ENCODE data around the gene CRIP1.
A peak's percentile ranks its signal among the peaks of the same experiment; 100 is the strongest.

CRIP1 gene

DNA sequence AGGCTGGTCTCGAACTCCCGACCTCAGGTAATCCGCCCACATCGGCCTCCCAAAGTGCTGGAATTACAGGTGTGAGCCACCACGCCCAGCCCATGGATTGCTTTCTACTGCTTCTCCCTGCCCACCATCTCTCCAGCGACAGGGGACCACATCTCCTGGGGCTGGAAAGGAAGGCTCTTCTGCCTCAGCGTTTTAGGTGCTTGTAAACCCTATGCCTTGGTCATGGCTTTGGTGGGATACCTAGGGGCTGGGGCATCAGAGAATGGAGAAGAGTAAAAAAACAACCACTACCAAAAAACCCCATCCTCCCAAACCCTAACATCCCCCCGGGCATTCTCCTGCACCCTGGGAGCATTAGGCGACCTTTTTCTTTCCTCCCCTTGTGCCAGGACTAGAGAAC lies 38.6 kb downstream of the CRIP1 start:
- TF ChIP-seq CEBPB (IDR thresholded peaks at IDR 0.05) = no peak

DNA sequence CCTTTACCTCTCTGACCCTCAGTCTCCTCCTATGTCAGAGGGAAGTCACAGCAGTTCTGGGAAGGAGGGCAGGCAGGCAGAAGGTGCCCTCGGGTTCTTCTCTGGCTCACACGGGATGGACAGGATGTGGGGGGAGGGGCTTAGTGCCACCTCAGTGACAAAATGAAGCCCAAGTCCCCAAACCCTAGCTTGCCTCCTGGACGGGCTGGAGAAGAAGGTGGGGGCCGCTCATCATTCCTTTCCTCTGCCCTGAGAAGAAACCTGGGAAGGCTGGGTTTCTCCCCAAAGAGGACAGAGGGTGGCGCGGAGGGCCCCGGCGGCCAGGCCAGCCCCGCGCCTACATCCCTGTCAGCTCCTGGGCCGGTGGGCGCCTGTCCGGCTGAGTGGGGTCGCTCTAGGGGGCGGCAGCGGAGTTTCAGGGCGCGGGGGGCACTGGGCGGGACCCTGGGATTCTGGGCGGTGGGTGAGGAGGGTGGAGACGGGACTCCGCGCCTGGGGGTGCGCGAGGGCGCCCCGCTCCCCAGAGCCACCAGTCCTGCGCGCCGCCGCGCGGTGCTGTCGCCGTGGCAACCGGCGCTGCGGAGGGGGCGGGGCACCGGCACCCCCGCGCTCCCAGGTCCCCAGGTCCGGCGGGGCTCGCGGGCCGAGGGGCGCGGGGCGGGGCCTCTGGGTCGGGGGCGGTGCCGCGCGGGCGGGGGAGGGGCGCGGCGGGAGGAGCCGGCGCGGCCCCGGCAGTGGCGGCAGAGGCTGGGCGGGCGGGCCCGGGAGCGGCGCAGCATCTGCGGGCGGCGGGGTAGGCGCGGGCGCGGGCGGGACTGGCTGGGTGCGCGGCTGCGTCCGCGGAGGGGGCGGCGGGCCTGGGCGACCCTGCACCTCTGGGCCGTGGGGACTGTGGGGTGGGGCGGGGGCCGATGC lies 39.4 kb downstream of the CRIP1 start, which contains the start of gene TMEM121:
Gene TMEM121 (plus strand): TSS at position 723 of the 915 bp plus-strand sequence. CDS start 2,252 bp downstream, outside the sequence.
- TF ChIP-seq EGR1 (IDR thresholded peaks at IDR 0.05) = peak; percentile 11; the same call in 1 of the 2 replicates
- no peak for TF ChIP-seq ZBTB7A (IDR thresholded peaks at IDR 0.05; ENCODE audit: low read depth)

DNA sequence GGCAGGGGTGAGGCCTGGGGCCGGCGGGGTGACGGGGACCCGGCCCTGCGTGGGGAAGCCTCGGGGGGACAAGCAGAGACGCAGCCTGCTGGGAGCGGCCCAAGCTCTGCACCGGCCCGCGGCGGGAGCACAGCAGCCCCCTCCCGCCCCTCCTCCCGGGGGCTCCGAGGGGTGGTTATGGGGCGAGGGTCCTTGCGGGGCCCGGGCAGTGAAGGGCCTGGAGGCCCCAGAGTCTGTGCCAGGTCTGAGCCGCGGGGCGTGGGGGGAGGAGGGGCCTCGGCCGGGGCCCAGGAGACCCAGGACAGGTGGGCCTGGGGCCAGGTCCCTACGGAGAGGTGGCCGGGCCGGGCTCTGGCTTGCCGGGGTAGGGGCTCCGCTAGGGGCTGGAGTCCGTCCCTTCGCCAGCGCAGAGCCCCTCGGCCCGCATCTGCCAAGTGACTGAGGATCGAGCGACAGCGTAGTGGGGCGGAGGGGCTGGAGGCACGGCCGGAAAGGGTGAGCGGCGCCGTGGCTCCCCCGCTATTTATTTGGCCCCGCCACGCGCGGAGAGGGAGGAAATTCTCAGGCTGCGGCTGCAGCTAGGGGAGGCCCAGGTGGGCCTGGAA lies 40.2 kb downstream of the CRIP1 start:
- TF ChIP-seq ZBTB7A (IDR thresholded peaks at IDR 0.05; ENCODE audit: low read depth) = peak; percentile 28; the same call in 1 of the 2 replicates
- TF ChIP-seq YY1 (IDR thresholded peaks at IDR 0.05; ENCODE audit: low read depth) = no peak

DNA sequence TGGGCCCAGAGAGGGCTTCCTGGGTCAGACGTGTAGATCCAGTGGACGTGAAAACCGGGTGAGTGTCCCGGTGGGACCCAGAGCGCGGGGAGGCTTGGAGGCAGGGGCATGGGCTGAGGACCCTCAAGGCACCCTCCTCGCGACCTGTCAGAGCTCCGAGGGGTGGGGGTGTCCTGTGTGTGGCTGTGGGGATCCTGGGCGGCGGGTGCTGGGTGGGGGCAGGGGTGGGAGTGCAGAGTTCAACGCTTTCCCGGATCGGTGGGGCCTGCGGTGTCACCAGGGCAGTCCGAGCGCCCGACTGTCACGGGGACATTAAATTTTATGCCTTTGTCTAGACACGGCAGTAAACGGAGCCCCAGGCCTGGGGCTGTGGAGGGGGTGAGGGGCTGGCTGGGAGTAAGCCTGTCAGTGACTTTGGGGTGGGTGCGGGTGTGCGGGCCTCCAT lies 40.7 kb downstream of the CRIP1 start:
- TF ChIP-seq CREB1 (IDR thresholded peaks at IDR 0.05; ENCODE audit: low read depth) (no peak), TEAD4 (IDR thresholded peaks at IDR 0.05) (no peak), YY1 (IDR thresholded peaks at IDR 0.05; ENCODE audit: low read depth) (no peak), ZBTB7A (IDR thresholded peaks at IDR 0.05; ENCODE audit: low read depth) (no peak), CEBPB (IDR thresholded peaks at IDR 0.05) (no peak)

DNA sequence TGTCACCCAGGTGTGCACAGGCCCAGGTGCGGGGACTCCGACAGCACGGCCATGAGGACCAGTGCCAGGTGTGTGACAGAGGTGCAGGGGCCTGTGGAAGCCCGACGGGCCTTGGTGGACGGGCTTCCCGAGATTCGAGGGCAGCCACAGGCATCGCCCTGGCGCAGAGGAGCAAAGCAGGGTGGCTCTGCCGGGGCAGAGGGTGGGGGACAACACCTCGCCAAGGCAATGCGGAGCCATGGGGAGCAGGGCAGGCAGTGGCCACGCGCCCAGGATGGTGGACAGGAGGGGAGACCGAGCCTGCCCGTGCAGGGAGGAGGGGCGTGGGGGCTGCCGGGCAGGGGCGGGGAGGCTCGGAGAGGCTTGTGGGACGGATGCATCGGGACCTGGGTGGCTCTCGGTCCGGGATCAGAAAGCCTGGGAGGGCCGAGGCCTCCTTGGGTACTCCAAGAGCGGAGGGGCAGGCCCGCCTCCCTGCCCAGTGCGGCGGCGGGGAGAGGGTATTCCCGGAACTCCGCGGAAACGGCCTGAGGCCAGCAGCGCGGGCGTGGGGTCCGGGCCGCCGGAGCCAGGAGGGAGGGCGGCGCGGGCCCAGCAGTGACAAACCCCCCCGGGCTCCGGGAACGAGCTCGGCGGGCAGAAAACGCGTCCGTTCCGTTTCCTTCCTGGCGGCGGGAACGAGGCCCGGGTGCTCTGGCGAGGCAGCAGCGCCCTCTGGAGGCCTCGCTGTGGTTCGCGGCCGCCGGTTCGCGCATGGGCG lies 41.3 kb downstream of the CRIP1 start:
- TF ChIP-seq, protein P1, sequence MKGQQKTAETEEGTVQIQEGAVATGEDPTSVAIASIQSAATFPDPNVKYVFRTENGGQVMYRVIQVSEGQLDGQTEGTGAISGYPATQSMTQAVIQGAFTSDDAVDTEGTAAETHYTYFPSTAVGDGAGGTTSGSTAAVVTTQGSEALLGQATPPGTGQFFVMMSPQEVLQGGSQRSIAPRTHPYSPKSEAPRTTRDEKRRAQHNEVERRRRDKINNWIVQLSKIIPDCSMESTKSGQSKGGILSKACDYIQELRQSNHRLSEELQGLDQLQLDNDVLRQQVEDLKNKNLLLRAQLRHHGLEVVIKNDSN (IDR thresholded peaks at IDR 0.05) = no peak
- TF ChIP-seq TEAD4 (IDR thresholded peaks at IDR 0.05) (no peak), TAF1 (IDR thresholded peaks at IDR 0.05; ENCODE audit: low read depth) (no peak), TCF12 (IDR thresholded peaks at IDR 0.05; ENCODE audit: low read depth) (no peak), RAD21 (IDR thresholded peaks at IDR 0.05; ENCODE audit: low read depth) (peak; percentile 87), YY1 (IDR thresholded peaks at IDR 0.05; ENCODE audit: low read depth) (no peak), CREB1 (IDR thresholded peaks at IDR 0.05; ENCODE audit: low read depth) (no peak), EGR1 (IDR thresholded peaks at IDR 0.05) (no peak), EP300 (IDR thresholded peaks at IDR 0.05; ENCODE audit: borderline replicate concordance) (no peak), NFIC (IDR thresholded peaks at IDR 0.05) (no peak), FOXM1 (IDR thresholded peaks at IDR 0.05; ENCODE audit: borderline replicate concordance, low read depth) (no peak), CEBPB (IDR thresholded peaks at IDR 0.05) (no peak), ZBTB7A (IDR thresholded peaks at IDR 0.05; ENCODE audit: low read depth) (no peak)
- TF ChIP-seq, protein P2, sequence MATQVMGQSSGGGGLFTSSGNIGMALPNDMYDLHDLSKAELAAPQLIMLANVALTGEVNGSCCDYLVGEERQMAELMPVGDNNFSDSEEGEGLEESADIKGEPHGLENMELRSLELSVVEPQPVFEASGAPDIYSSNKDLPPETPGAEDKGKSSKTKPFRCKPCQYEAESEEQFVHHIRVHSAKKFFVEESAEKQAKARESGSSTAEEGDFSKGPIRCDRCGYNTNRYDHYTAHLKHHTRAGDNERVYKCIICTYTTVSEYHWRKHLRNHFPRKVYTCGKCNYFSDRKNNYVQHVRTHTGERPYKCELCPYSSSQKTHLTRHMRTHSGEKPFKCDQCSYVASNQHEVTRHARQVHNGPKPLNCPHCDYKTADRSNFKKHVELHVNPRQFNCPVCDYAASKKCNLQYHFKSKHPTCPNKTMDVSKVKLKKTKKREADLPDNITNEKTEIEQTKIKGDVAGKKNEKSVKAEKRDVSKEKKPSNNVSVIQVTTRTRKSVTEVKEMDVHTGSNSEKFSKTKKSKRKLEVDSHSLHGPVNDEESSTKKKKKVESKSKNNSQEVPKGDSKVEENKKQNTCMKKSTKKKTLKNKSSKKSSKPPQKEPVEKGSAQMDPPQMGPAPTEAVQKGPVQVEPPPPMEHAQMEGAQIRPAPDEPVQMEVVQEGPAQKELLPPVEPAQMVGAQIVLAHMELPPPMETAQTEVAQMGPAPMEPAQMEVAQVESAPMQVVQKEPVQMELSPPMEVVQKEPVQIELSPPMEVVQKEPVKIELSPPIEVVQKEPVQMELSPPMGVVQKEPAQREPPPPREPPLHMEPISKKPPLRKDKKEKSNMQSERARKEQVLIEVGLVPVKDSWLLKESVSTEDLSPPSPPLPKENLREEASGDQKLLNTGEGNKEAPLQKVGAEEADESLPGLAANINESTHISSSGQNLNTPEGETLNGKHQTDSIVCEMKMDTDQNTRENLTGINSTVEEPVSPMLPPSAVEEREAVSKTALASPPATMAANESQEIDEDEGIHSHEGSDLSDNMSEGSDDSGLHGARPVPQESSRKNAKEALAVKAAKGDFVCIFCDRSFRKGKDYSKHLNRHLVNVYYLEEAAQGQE (IDR thresholded peaks at IDR 0.05; ENCODE audit: low read depth) = no peak
- TF ChIP-seq, protein P3, sequence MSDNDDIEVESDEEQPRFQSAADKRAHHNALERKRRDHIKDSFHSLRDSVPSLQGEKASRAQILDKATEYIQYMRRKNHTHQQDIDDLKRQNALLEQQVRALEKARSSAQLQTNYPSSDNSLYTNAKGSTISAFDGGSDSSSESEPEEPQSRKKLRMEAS (IDR thresholded peaks at IDR 0.05) = peak; percentile 83

DNA sequence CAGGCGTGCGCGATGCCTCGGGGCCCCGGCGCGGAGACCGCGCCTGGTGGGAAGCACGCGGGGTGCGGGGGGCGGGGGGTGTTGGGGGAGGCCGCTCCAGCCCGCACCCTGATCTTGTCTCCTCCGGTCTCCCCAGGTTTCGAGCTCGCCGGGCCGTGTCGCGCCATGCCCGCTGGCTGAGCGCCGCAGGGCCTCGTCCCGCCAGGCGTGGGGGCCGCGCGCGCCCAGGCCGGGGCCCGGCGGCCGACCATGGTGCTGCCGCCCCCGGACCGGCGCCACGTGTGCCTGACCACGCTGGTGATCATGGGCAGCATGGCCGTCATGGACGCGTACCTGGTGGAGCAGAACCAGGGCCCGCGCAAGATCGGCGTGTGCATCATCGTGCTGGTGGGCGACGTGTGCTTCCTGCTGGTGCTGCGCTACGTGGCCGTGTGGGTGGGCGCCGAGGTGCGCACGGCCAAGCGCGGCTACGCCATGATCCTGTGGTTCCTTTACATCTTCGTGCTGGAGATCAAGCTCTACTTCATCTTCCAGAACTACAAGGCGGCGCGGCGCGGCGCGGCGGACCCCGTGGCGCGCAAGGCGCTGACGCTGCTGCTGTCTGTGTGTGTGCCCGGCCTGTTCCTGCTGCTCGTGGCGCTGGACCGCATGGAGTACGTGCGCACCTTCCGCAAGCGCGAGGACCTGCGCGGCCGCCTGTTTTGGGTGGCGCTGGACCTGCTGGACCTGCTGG lies 42.1 kb downstream of the CRIP1 start:
- TF ChIP-seq NFIC (IDR thresholded peaks at IDR 0.05) (no peak), TAF1 (IDR thresholded peaks at IDR 0.05; ENCODE audit: low read depth) (no peak), ZBTB7A (IDR thresholded peaks at IDR 0.05; ENCODE audit: low read depth) (no peak), FOXM1 (IDR thresholded peaks at IDR 0.05; ENCODE audit: borderline replicate concordance, low read depth) (no peak), RAD21 (IDR thresholded peaks at IDR 0.05; ENCODE audit: low read depth) (no peak), TCF12 (IDR thresholded peaks at IDR 0.05; ENCODE audit: low read depth) (no peak), TEAD4 (IDR thresholded peaks at IDR 0.05) (no peak), CREB1 (IDR thresholded peaks at IDR 0.05; ENCODE audit: low read depth) (no peak)
- TF ChIP-seq, protein P2 (IDR thresholded peaks at IDR 0.05; ENCODE audit: low read depth) = no peak
- TF ChIP-seq, protein P1 (IDR thresholded peaks at IDR 0.05) = no peak

All from Ishikawa (cell line).